IPS DF 4.7 (cell line): ENCODE measurements around the gene CD68.

ENCODE experiments used
- DNase-seq: peaks from one replicate; pipeline ENCODE4 v3.0.0-alpha.2; 2013; ENCODE audit warnings: low spot score; ENCODE audit errors: extremely low read depth

CD68 gene

GRCh38 chr17:7559320-7560171, 19.9 kb upstream of the CD68 start:
- no peak for DNase-seq

GRCh38 chr17:7560172-7561027, 19.0 kb upstream of the CD68 start:
- DNase-seq, result no peak

GRCh38 chr17:7561028-7561575, 18.3 kb upstream of the CD68 start:
- no peak for DNase-seq

DNA sequence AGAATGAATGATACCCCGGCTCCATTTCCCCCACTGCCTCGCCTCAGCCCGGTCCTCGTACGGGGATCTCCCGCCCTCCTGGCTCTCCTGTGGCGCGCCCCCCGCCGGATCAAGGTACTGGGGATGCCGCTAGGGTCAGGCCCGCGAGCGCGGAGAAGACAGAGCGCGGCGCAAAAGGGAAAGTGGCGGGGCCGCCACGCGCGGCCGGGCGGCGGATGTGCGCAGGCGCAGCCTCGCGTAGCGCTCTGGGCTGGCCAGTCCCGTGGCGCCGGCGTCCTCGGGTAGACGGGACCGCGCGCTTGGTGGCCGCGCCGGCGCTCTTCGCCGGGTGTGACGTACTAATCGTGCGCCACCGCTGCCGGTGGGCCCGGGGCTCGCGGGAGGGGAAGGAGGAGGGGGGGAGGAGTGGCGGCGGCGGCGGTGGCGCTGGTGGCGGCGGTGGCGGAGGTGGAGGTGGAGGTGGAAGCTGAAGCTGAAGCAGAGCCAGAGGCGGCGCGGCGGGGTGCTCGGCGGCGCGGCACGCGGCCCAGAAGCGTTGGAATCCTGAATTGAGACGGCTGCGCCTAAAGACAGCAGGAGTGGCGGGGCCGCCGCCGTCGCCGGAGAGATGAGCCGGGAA, 17.7 kb upstream of the CD68 start, which contains the start of gene SENP3:
TSS of gene SENP3 (plus strand) at position 331 of the 619 bp plus-strand sequence. CDS start 1,158 bp downstream, outside the sequence.
- no peak for DNase-seq

DNA sequence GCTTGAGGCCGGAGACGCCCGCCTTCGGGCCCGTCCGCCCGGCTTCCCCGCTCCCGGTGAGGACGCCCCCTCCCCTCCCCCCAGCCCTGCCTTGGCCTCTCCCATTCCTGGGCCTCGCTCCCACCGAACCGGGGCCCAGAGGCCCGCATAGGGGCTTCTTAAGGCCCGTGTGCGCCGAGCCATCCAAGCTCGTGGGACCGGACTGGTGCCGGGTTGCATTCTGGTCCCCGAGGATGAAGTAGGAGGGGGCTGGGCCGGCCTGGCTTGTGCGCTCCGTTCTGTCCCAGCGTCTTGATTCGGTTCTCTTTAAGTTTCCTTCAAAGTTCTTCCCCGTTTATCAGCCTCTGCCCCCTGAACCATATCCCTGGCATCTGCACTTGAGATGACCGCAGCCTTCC, 17.2 kb upstream of the CD68 start:
- DNase-seq, result no peak

GRCh38 chr17:7563115-7563869, 16.1 kb upstream of the CD68 start:
- DNase-seq, result no peak

DNA sequence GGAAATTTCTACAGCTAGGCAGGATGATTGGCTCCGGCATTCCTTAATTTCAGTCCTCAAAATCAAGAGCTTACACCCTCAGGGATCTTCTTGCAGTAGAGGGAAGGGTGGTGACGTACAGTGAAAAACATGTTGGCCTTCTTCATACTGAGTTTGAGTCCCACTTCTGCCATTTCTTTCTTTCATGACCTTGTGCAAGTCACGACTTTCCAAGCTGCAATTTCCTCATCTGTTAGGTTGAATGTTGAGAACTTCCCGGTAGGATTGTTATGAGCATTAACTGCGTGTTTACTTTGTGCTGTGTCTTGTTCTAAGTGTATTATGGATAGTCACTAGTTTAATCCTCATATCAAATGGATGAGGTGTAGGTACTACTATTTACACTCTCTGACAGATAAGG, 9.9 kb upstream of the CD68 start:
- DNase-seq, result no peak

GRCh38 chr17:7570351-7570750, 9.1 kb upstream of the CD68 start:
- DNase-seq, result no peak

- no peak for DNase-seq
Measured at GRCh38 chr17:7572338-7572587, 7.2 kb upstream of the CD68 start.

- no peak for DNase-seq
Measured at GRCh38 chr17:7572588-7573323, 6.7 kb upstream of the CD68 start.

GRCh38 chr17:7573324-7574080, 5.9 kb upstream of the CD68 start:
- DNase-seq, result no peak

- DNase-seq, result no peak
Measured at GRCh38 chr17:7574176-7574953, 5.1 kb upstream of the CD68 start.

DNA sequence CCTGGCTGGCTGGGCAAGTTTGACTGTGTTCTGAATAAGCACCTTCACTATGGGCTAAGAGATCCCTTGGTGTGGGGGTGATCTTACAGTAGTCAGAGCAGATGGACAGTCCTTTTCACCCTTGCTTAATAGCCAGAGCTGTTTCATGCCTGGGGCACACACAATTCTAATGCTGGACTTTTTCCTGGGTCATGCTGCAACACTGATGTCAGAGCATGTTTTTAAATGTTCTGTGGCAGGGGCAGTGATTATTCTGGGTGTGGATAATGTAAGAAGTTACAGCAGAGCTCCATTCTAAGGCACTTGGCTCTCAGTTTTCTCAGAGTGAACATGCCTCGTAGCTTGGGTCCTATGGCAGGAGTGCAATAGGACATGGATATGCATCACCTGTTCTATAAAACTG, 4.0 kb upstream of the CD68 start:
- DNase-seq, result no peak

DNA sequence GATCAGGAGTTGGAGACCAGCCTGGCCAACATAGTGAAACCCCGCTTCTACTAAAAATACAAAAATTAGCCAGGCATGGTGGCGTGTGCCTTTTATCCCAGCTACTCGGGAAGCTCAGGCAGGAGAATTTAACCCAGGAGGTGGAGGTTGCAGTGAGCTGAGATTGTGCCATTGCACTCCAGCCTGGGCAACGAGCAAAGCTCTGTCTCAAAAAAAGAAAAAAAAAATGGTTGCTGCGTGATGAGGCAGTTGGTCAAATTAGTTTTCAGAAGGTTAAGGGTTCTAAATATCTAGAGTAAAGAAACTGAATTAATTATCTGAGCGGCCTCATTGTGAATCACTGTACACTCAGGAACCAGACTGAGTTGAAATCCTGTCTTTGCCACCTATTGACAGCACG, 3.5 kb upstream of the CD68 start:
- DNase-seq, result no peak

GRCh38 chr17:7576432-7576937, 3.0 kb upstream of the CD68 start:
- DNase-seq, result no peak

GRCh38 chr17:7577327-7578199, 1.9 kb upstream of the CD68 start:
- no peak for DNase-seq

GRCh38 chr17:7579834-7580603, 581 bp downstream of the CD68 start:
- DNase-seq, result no peak
